Astrocyte (in vitro differentiated cells and primary cell): ENCODE measurements around the gene ZSCAN22.

Experiments
- EZH2 ChIP-seq: IDR thresholded peaks from 2 replicates; pipeline ENCODE4 v1.6.1; 2012; ENCODE audit warnings: mild to moderate bottlenecking, low read length, inconsistent platforms; ENCODE audit not compliant: insufficient read depth
- TF ChIP-seq, protein P1 (sequence below): IDR thresholded peaks from 2 replicates; pipeline ENCODE4 v1.5.1; 2011; ENCODE audit warnings: low read depth, mild to moderate bottlenecking, inconsistent platforms, low read length, moderate library complexity; ENCODE audit not compliant: insufficient read depth

- TF ChIP-seq, protein P1, sequence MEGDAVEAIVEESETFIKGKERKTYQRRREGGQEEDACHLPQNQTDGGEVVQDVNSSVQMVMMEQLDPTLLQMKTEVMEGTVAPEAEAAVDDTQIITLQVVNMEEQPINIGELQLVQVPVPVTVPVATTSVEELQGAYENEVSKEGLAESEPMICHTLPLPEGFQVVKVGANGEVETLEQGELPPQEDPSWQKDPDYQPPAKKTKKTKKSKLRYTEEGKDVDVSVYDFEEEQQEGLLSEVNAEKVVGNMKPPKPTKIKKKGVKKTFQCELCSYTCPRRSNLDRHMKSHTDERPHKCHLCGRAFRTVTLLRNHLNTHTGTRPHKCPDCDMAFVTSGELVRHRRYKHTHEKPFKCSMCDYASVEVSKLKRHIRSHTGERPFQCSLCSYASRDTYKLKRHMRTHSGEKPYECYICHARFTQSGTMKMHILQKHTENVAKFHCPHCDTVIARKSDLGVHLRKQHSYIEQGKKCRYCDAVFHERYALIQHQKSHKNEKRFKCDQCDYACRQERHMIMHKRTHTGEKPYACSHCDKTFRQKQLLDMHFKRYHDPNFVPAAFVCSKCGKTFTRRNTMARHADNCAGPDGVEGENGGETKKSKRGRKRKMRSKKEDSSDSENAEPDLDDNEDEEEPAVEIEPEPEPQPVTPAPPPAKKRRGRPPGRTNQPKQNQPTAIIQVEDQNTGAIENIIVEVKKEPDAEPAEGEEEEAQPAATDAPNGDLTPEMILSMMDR = no peak
- TF ChIP-seq EZH2 = no peak
Observed at GRCh38 chr19:58332697-58333096, 5.9 kb downstream of the ZSCAN22 start.
